ENCODE results near the gene PLXNA4. TPM values are rescaled to one million over a fixed set of nuclear protein-coding genes. Genes with fewer than 3 reads are reported as not detected.

Gene PLXNA4
- total and polyA plus RNA-seq, 2 experiments from 2014 or later, result 1.9 to 4.8 TPM

DNA sequence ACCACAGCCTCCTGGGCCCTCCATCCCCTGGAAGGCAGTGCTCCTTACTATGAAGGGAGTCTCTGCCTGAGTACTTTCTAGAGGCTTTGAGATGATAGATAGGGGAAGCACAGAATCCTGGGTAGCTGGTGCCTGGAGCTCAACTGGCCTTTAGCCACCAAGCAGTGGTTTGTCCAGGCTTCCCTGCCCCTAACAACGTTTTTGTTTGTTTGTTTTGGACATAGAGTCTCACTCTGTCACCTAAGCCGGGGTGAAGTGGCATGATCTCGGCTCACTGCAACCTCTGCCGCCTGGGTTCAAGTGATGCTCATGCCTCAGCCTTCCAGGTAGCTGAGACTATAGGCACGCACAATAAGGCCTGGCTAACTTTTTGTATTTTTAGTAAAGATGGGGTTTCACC, 289.4 kb downstream of the PLXNA4 start:
- Histone ChIP-seq H3K27ac (no peak overlapping the region), H4K20me1 (ENCODE audit: insufficient read depth, poor library complexity, severe bottlenecking) (no peaks in the 10 kb centered on the region), H3K4me1 (ENCODE audit: insufficient read depth) (no peaks in the 10 kb centered on the region), H3K4me3 (no peak overlapping the region), H3K9me2 (replicated peaks; ENCODE audit: insufficient read depth) (no peaks in the 10 kb centered on the region), H3K27me3 (no peaks in the 10 kb centered on the region), H3K9me3 (ENCODE audit: low read depth) (no peaks in the 10 kb centered on the region), H3K36me3 (replicated peaks; ENCODE audit: insufficient read depth, low read depth) (no peaks in the 10 kb centered on the region), H3K4me2 (no peak overlapping the region), H2AFZ (no peak overlapping the region), H3K79me2 (no peaks in the 10 kb centered on the region)
- WGBS (ENCODE audit: low lambda C conversion rate, missing lambda C conversion rate), result 76% methylated on average over 5 of the region's 5 CpGs
- DNase-seq (ENCODE audit: low spot score), result no peak
- TF ChIP-seq EZH2 (IDR thresholded peaks at IDR 0.05; ENCODE audit: borderline replicate concordance) (no peak), CTCF (IDR thresholded peaks at IDR 0.05; ENCODE audit: poor library complexity) (no peak), EZH2phosphoT487 (IDR thresholded peaks at IDR 0.05; ENCODE audit: low read depth, severe bottlenecking, unreplicated experiment) (no peak)

GRCh38 chr7:132280335-132280734, 295.9 kb downstream of the PLXNA4 start:
- Histone ChIP-seq H3K36me3 (replicated peaks; ENCODE audit: insufficient read depth, low read depth) (no peaks in the 10 kb centered on the region), H3K9me2 (replicated peaks; ENCODE audit: insufficient read depth) (no peaks in the 10 kb centered on the region), H3K4me1 (ENCODE audit: insufficient read depth) (no peaks in the 10 kb centered on the region), H2AFZ (no peak overlapping the region), H3K27ac (no peak overlapping the region), H3K27me3 (no peaks in the 10 kb centered on the region), H3K9me3 (ENCODE audit: low read depth) (no peaks in the 10 kb centered on the region), H3K79me2 (no peaks in the 10 kb centered on the region), H4K20me1 (ENCODE audit: insufficient read depth, poor library complexity, severe bottlenecking) (no peaks in the 10 kb centered on the region), H3K4me3 (no peak overlapping the region), H3K4me2 (no peak overlapping the region)
- no peak for DNase-seq (ENCODE audit: low spot score)
- WGBS (ENCODE audit: low lambda C conversion rate, missing lambda C conversion rate), result 49% methylated on average over 2 of the region's 2 CpGs
- TF ChIP-seq EZH2phosphoT487 (IDR thresholded peaks at IDR 0.05; ENCODE audit: low read depth, severe bottlenecking, unreplicated experiment), result no peak
- TF ChIP-seq EZH2 (IDR thresholded peaks at IDR 0.05; ENCODE audit: borderline replicate concordance), result no peak
- no peak for TF ChIP-seq CTCF (IDR thresholded peaks at IDR 0.05; ENCODE audit: poor library complexity)

DNA sequence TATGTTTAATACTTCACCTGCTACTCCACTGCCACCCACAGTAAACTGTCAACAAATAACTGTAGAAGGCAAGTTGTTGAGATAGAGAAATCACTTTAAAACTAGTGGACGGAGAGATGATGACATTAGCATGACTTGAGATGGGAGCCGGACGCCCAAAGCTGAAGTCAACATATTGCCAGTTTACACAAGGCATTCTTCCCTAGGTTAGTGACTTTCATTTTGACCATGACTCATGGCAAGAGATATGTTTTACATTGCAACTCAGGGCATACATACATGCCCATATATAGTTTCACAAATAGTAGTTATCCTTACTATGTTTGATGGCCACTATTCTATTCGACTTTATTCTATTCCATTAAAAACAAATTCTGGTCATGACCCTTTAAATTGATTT, 296.6 kb downstream of the PLXNA4 start:
- H3K9me2 ChIP-seq (replicated peaks; ENCODE audit: insufficient read depth), result no peaks in the 10 kb centered on the region
- TF ChIP-seq EZH2 (IDR thresholded peaks at IDR 0.05; ENCODE audit: borderline replicate concordance) (no peak), EZH2phosphoT487 (IDR thresholded peaks at IDR 0.05; ENCODE audit: low read depth, severe bottlenecking, unreplicated experiment) (no peak), CTCF (IDR thresholded peaks at IDR 0.05; ENCODE audit: poor library complexity) (no peak)
- 90% methylated on average over 4 of the region's 4 CpGs for WGBS (ENCODE audit: low lambda C conversion rate, missing lambda C conversion rate)
- no peaks in the 10 kb centered on the region for H3K79me2 ChIP-seq
- no peak overlapping the region for H3K4me2 ChIP-seq
- no peak overlapping the region for H3K27ac ChIP-seq
- H3K4me3 ChIP-seq, result no peak overlapping the region
- H3K36me3 ChIP-seq (replicated peaks; ENCODE audit: insufficient read depth, low read depth), result no peaks in the 10 kb centered on the region
- H2AFZ ChIP-seq, result no peak overlapping the region
- H3K27me3 ChIP-seq, result no peaks in the 10 kb centered on the region
- no peak for DNase-seq (ENCODE audit: low spot score)
- no peaks in the 10 kb centered on the region for H3K4me1 ChIP-seq (ENCODE audit: insufficient read depth)
- no peaks in the 10 kb centered on the region for H3K9me3 ChIP-seq (ENCODE audit: low read depth)
- H4K20me1 ChIP-seq (ENCODE audit: insufficient read depth, poor library complexity, severe bottlenecking), result no peaks in the 10 kb centered on the region

All from hepatocyte (in vitro differentiated cells).